ENCODE measurements around the gene DNMT1. TPM values are rescaled to one million over a fixed set of nuclear protein-coding genes. Genes with fewer than 3 reads are reported as not detected.

Gene DNMT1
- total and polyA plus RNA-seq, 4 experiments from 2014 or later = 53.5 to 250 (median 187) TPM

GRCh38 chr19:10092648-10093294 is 102.0 kb downstream of the DNMT1 start:
- Histone ChIP-seq H3K9me3 (ENCODE audit: control insufficient read depth in 1 of 2, low read length in 2 of 2) (no peaks in the 10 kb centered on the region), H3K4me3 (ENCODE audit: low read length in 2 of 2) (no peak overlapping the region), H3K4me1 (ENCODE audit: insufficient read depth, low read length) (peaks cover 14% of the 10 kb centered on the region), H3K27me3 (ENCODE audit: insufficient read depth, low read length) (no peaks in the 10 kb centered on the region), H3K27ac (ENCODE audit: low read depth, low read length) (no peak overlapping the region), H3K36me3 (ENCODE audit: insufficient read depth, low read length) (peaks cover 23% of the 10 kb centered on the region)
- Mint-ChIP-seq H3K9me3 (no peaks in the 10 kb centered on the region), H3K36me3 (peaks cover 24 to 32% of the 10 kb centered on the region in 2 donors), H3K27ac (peak overlapping the region in 3 of 7 donors; percentile 28 to 70 (median 44)), H3K4me3 (peak overlapping the region in 1 of 8 donors; percentile 17), H3K27me3 (no peaks in the 10 kb centered on the region), H3K4me1 (peaks cover 3 to 18% (median 8%) of the 10 kb centered on the region in 4 donors)
- DNase-seq = no peak
- intact Hi-C loops (cut with micrococcal nuclease) = no loop called here
- POLR2A ChIA-PET (ENCODE audit: partially characterized antibody) = no interaction called here
- CTCF ChIA-PET (ENCODE audit: partially characterized antibody) = no interaction called here

- POLR2A ChIA-PET (ENCODE audit: partially characterized antibody) = interaction anchor here (1.1 kb wide), 1 partner anchor 12 kb away, joined by 3 read pairs; no protein-coding TSS in a partner anchor
- Histone ChIP-seq H3K4me1 (ENCODE audit: insufficient read depth, low read length) (peaks cover 18% of the 10 kb centered on the region), H3K9me3 (ENCODE audit: control insufficient read depth in 1 of 2, low read length in 2 of 2) (no peaks in the 10 kb centered on the region), H3K4me3 (ENCODE audit: low read length in 2 of 2) (no peak overlapping the region), H3K27ac (ENCODE audit: low read depth, low read length) (no peak overlapping the region), H3K36me3 (ENCODE audit: insufficient read depth, low read length) (peaks cover 23% of the 10 kb centered on the region), H3K27me3 (ENCODE audit: insufficient read depth, low read length) (no peaks in the 10 kb centered on the region)
- H3K27me3 Mint-ChIP-seq = no peaks in the 10 kb centered on the region
- intact Hi-C loops (cut with micrococcal nuclease) = no loop called here
- H3K9me3 Mint-ChIP-seq = peaks cover 0 to 2% (median 0%) of the 10 kb centered on the region in 8 donors
- H3K4me3 Mint-ChIP-seq = peak overlapping the region in 1 of 8 donors; percentile 25
- CTCF ChIA-PET (ENCODE audit: partially characterized antibody) = no interaction called here
- no peak for DNase-seq
- peaks cover 7 to 25% (median 13%) of the 10 kb centered on the region in 4 donors for H3K4me1 Mint-ChIP-seq
- peak overlapping the region in 6 of 7 donors; percentile 30 to 79 (median 64) for H3K27ac Mint-ChIP-seq
- peaks cover 24 to 39% of the 10 kb centered on the region in 2 donors for H3K36me3 Mint-ChIP-seq
Observed at GRCh38 chr19:10091895-10092641, 102.7 kb downstream of the DNMT1 start.

GRCh38 chr19:10091370-10091687 is 103.4 kb downstream of the DNMT1 start:
- H3K4me3 Mint-ChIP-seq = no peak overlapping the region
- no peak overlapping the region for H3K4me3 ChIP-seq (ENCODE audit: low read length in 2 of 2)
- H3K27me3 ChIP-seq (ENCODE audit: insufficient read depth, low read length) = no peaks in the 10 kb centered on the region
- no peak overlapping the region for H3K27ac ChIP-seq (ENCODE audit: low read depth, low read length)
- ChIA-PET POLR2A (ENCODE audit: partially characterized antibody) (interaction anchor here (1.1 kb wide), 1 partner anchor 13 kb away, joined by 3 read pairs; no protein-coding TSS in a partner anchor), CTCF (ENCODE audit: partially characterized antibody) (no interaction called here)
- H3K27ac Mint-ChIP-seq = no peak overlapping the region
- DNase-seq = no peak
- H3K9me3 ChIP-seq (ENCODE audit: control insufficient read depth in 1 of 2, low read length in 2 of 2) = no peaks in the 10 kb centered on the region
- H3K36me3 Mint-ChIP-seq = peaks cover 24 to 40% of the 10 kb centered on the region in 2 donors
- peaks cover 14% of the 10 kb centered on the region for H3K4me1 ChIP-seq (ENCODE audit: insufficient read depth, low read length)
- intact Hi-C loops (cut with micrococcal nuclease) = no loop called here
- H3K9me3 Mint-ChIP-seq = peaks cover 0 to 2% (median 0%) of the 10 kb centered on the region in 8 donors
- H3K4me1 Mint-ChIP-seq = peaks cover 8 to 24% (median 14%) of the 10 kb centered on the region in 4 donors
- no peaks in the 10 kb centered on the region for H3K27me3 Mint-ChIP-seq
- peaks cover 23% of the 10 kb centered on the region for H3K36me3 ChIP-seq (ENCODE audit: insufficient read depth, low read length)

DNA sequence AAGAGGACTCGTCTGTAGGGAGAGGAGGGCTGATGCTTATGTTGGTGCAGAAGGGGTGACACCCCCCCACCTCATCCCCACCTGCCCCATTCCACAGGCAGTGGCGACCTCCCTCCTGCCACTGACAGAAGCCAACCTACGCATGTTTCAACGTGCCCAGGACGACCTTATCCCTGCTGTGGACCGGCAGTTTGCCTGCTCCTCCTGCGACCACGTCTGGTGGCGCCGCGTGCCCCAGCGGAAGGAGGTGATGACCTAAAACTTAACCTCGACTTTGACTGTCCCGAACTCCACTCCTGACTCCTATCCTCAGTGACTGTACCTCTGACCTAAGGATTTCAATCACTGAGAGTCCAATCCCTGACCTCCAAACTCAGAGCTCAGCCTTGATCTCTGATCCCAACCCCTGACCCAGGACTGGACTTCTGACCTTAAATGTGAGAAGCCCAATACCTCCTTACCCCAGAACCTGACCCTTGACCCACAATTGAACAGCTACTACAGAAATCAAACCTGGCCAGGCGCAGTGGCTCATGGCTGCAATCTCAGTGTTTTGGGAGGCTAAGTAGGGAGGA is 104.9 kb downstream of the DNMT1 start:
- Histone ChIP-seq H3K27me3 (ENCODE audit: insufficient read depth, low read length) (no peaks in the 10 kb centered on the region), H3K4me3 (ENCODE audit: low read length in 2 of 2) (no peak overlapping the region), H3K9me3 (ENCODE audit: control insufficient read depth in 1 of 2, low read length in 2 of 2) (no peaks in the 10 kb centered on the region), H3K36me3 (ENCODE audit: insufficient read depth, low read length) (peaks cover 23% of the 10 kb centered on the region), H3K27ac (ENCODE audit: low read depth, low read length) (no peak overlapping the region), H3K4me1 (ENCODE audit: insufficient read depth, low read length) (peaks cover 12% of the 10 kb centered on the region)
- DNase-seq = no peak
- Mint-ChIP-seq H3K36me3 (peaks cover 24 to 42% of the 10 kb centered on the region in 2 donors), H3K9me3 (peaks cover 0 to 2% (median 0%) of the 10 kb centered on the region in 8 donors), H3K27ac (peak overlapping the region in 4 of 7 donors; percentile 13 to 72 (median 54)), H3K4me3 (peak overlapping the region in 4 of 8 donors; percentile 2 to 55 (median 38)), H3K27me3 (no peaks in the 10 kb centered on the region), H3K4me1 (peaks cover 6 to 25% (median 15%) of the 10 kb centered on the region in 4 donors)
- CTCF ChIA-PET (ENCODE audit: partially characterized antibody) = interaction anchor here (1.1 kb wide), 1 partner anchor 53 kb away, joined by 3 read pairs; no protein-coding TSS in a partner anchor
- intact Hi-C loops (cut with micrococcal nuclease) = no loop called here
- POLR2A ChIA-PET (ENCODE audit: partially characterized antibody) = no interaction called here

- peak overlapping the region in 2 of 7 donors; percentile 29 to 43 for H3K27ac Mint-ChIP-seq
- H3K36me3 Mint-ChIP-seq = peaks cover 24 to 39% of the 10 kb centered on the region in 2 donors
- no peaks in the 10 kb centered on the region for H3K27me3 Mint-ChIP-seq
Observed at GRCh38 chr19:10088949-10089554, 105.7 kb downstream of the DNMT1 start.

DNA sequence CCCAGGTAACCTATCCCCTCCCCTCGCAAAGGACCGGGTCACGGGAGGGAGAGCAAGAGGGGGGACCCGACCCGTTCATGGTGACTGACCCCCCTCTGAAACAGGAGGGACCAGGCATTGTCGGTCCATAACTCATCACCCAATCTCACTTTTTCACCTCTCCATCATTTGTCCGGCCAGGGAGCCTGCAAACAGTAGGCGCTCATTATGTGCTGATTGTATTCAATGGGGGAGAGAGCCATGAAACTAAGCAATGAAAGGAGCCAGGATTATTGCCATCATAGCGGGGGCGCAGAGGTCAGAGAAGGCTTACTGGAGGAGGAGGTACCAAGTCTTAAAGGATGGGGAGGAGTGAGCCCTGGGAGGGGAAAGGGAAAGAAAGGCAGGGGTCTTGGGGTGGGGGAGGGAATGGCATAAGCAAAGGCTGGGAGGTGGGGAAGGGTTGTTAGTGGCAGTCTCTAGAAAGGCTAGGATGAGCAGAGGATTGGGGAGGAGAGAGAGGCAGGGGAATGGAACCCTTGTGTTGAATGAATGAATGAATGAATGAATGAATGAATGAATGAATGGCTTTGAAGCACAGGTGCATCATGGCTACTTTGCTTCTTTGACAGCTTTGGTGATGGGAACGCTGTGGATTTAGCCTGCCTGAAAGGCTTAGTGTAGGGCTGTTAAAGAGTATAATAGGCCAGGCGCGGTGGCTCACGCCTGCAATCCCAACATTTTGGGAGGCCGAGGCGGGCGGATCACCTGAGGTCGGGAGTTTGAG is 107.3 kb downstream of the DNMT1 start:
- Histone ChIP-seq H3K4me3 (ENCODE audit: low read length in 2 of 2) (peak overlapping the region in 1 of 2 donors; percentile 84), H3K9me3 (ENCODE audit: control insufficient read depth in 1 of 2, low read length in 2 of 2) (no peaks in the 10 kb centered on the region), H3K4me1 (ENCODE audit: insufficient read depth, low read length) (peaks cover 12% of the 10 kb centered on the region), H3K27me3 (ENCODE audit: insufficient read depth, low read length) (no peaks in the 10 kb centered on the region), H3K27ac (ENCODE audit: low read depth, low read length) (peak overlapping the region; percentile 88), H3K36me3 (ENCODE audit: insufficient read depth, low read length) (peaks cover 16% of the 10 kb centered on the region)
- Mint-ChIP-seq H3K27me3 (no peaks in the 10 kb centered on the region), H3K4me1 (peaks cover 6 to 21% (median 14%) of the 10 kb centered on the region in 4 donors), H3K9me3 (peaks cover 0 to 2% (median 0%) of the 10 kb centered on the region in 8 donors), H3K36me3 (peaks cover 12 to 29% of the 10 kb centered on the region in 2 donors), H3K4me3 (peak overlapping the region; percentile 75 to 88 (median 80)), H3K27ac (peak overlapping the region; percentile 57 to 88 (median 81))
- no peak for DNase-seq
- intact Hi-C loops (cut with micrococcal nuclease) = no loop called here
- POLR2A ChIA-PET (ENCODE audit: partially characterized antibody) = interaction anchor here (1.0 kb wide), 1 partner anchor 19 kb away, joined by 3 read pairs; the partner anchor contains the start of gene PPAN
- CTCF ChIA-PET (ENCODE audit: partially characterized antibody) = no interaction called here

More at GRCh38 chr19:10088949-10089554, 105.7 kb downstream of the DNMT1 start:
- no peak overlapping the region for H3K27ac ChIP-seq (ENCODE audit: low read depth, low read length)
- no peaks in the 10 kb centered on the region for H3K9me3 ChIP-seq (ENCODE audit: control insufficient read depth in 1 of 2, low read length in 2 of 2)
- H3K4me3 Mint-ChIP-seq = peak overlapping the region in 1 of 8 donors; percentile 12
- peaks cover 0 to 2% (median 0%) of the 10 kb centered on the region in 8 donors for H3K9me3 Mint-ChIP-seq
- H3K4me1 Mint-ChIP-seq = peaks cover 6 to 25% (median 15%) of the 10 kb centered on the region in 4 donors
- H3K4me1 ChIP-seq (ENCODE audit: insufficient read depth, low read length) = peaks cover 12% of the 10 kb centered on the region
- no peaks in the 10 kb centered on the region for H3K27me3 ChIP-seq (ENCODE audit: insufficient read depth, low read length)
- ChIA-PET POLR2A (ENCODE audit: partially characterized antibody) (interaction anchor here (0.9 to 1.3 kb wide), 2 partner anchors 8 to 291 kb away, joined by 3 read pairs; partner anchors contain the start of gene TYK2), CTCF (ENCODE audit: partially characterized antibody) (interaction anchor here (0.8 kb wide), 1 partner anchor 7 kb away, joined by 4 read pairs; no protein-coding TSS in a partner anchor)
- intact Hi-C loops (cut with micrococcal nuclease) = no loop called here
- DNase-seq = no peak
- H3K4me3 ChIP-seq (ENCODE audit: low read length in 2 of 2) = no peak overlapping the region
- peaks cover 23% of the 10 kb centered on the region for H3K36me3 ChIP-seq (ENCODE audit: insufficient read depth, low read length)

All from CD4-positive, alpha-beta memory T cell (primary cell).